Adrenal gland (tissue), 12 donors: ENCODE results near the gene PLRG1. TPM values are rescaled to one million over a fixed set of nuclear protein-coding genes. Genes with fewer than 3 reads are reported as not detected.

ENCODE experiments used
- DNase-seq, 7 donors: peaks; one replicate each; pipeline ENCODE4 v3.0.0-alpha.2; 2019 to 2020
- H3K27ac ChIP-seq, 5 donors: fragments of 200-600 bp; sonication (generic) in 4 of 5; 1 replicate in 3 of 5; 2 replicates in 2 of 5; pipeline versions ENCODE4 v1.5.1 to v1.8.0; 2016 to 2020; ENCODE audit warnings: mild to moderate bottlenecking in 1 of 5
- H3K27me3 ChIP-seq: fragments of 200-600 bp; 2 replicates; pipeline ENCODE4 v1.8.0; 2021
- H3K36me3 ChIP-seq, 2 donors: fragments of 200-600 bp; replicated peaks in 1 of 2; 1 replicate in 1 of 2; 2 replicates in 1 of 2; pipeline versions ENCODE4 v1.5.1 to v1.8.0; 2018 to 2022
- H3K4me1 ChIP-seq, 2 donors: fragments of 200-600 bp; replicated peaks in 1 of 2; 1 replicate in 1 of 2; 2 replicates in 1 of 2; pipeline versions ENCODE4 v1.5.1 to v1.8.0; 2018 to 2021
- H3K4me3 ChIP-seq, 4 donors: fragments of 200-600 bp; sonication (generic) in 3 of 4; one replicate each; pipeline ENCODE4 v1.5.1; 2016 to 2018
- H3K9me3 ChIP-seq, 3 donors: fragments of 200-600 bp; sonication (generic) in 1 of 3; replicated peaks in 1 of 3; 1 replicate in 2 of 3; 2 replicates in 1 of 3; pipeline versions ENCODE4 v1.5.1 to v1.8.0; 2016 to 2021
- CTCF ChIP-seq, 6 experiments: fragments of 450-650 bp in 4 of 6; fragments of 200-600 bp in 2 of 6; sonication (generic) in 1 of 6; IDR thresholded peaks; 1 replicate in 5 of 6; 2 replicates in 1 of 6; pipeline versions ENCODE4 v1.5.1 to v1.8.0; 2016 to 2021; ENCODE audit warnings: antibody characterized with exemption in 6 of 6, mild to moderate bottlenecking in 2 of 6, moderate library complexity in 1 of 6
- POLR2A ChIP-seq, 2 donors: fragments of 450-650 bp; IDR thresholded peaks; one replicate each; pipeline ENCODE4 v1.6.1; 2017; ENCODE audit warnings: antibody characterized with exemption in 2 of 2, mild to moderate bottlenecking in 2 of 2, moderate library complexity in 1 of 2
- WGBS, 4 donors: extraction: QIAGEN DNeasy Blood & Tissue Kit in 2 of 4; methylation state at CpG; one replicate each; pipeline versions ENCODE4 v1.1.5 to v1.1.7; 2013 to 2017; 5-methylcytosine and 5-hydroxymethylcytosine counted together
- intact Hi-C, 2 donors: fragments of 100-400 bp; cut with DNase I; formaldehyde crosslinking; loops; one replicate each; pipeline versions ENCODE4 v1.14.1 to v1.15.0; 2022 to 2023
- polyA plus RNA-seq, 3 donors: library from polyadenylated mRNA; stranded (reverse); fragments of 200-250 nt in 2 of 3; fragments of 350-450 nt in 1 of 3; fragmentation: Illumina TruSeq in 1 of 3; extraction: RNeasy Lipid Tissue Mini Kit (QIAGEN cat#74804) in 1 of 3; gene quantifications; one replicate each; pipeline ENCODE4 v1.2.3, GENCODE V29; 2013 to 2014
- total RNA-seq, 9 donors: library from RNA; depleted of rRNA in 4 of 9; stranded (reverse); fragments of >200 nt in 4 of 9; fragments of 120-200 nt in 1 of 9; fragmentation: NEBNext Ultra II Directional in 1 of 9; extraction: Animal tissue kit (Norgen Biotek cat#: 25700) in 1 of 9; gene quantifications; one replicate each; pipeline versions ENCODE4 v1.1.0 to v1.2.4, GENCODE V29; 2013 to 2023
- donor health status: healthy with polysubstance abuse.
- donor health status: Bipolar disorder and iron deficiency.
- donor health status: DM: yes; HTN: yes; CAD: no.
- donor health status: DM: no; HTN: no; CAD: no.
- donor health status: DM: no; HTN: no; CAD: no.
- donor health status: DM: yes; HTN: yes; CAD: no.

The PLRG1 gene
- total and polyA plus RNA-seq, 12 donors: 37.2 to 71.4 (median 54.3) TPM

GRCh38 chr4:154559494-154560418 is 9.6 kb upstream of the PLRG1 start:
- Histone ChIP-seq H3K9me3 (no peaks in the 10 kb centered on the region), H3K4me1 (no peaks in the 10 kb centered on the region), H3K27me3 (no peaks in the 10 kb centered on the region), H3K36me3 (no peaks in the 10 kb centered on the region), H3K27ac (no peak overlapping the region), H3K4me3 (no peak overlapping the region)
- DNase-seq: peak in 1 of 7 donors; percentile 10
- TF ChIP-seq CTCF (IDR thresholded peaks at IDR 0.05) (peak in 5 of 6 experiments; percentile 26 to 53 (median 44)), POLR2A (IDR thresholded peaks at IDR 0.05) (no peak)
- WGBS, 4 donors: 62 to 66% (median 64%) methylated on average over 9 of the region's 9 CpGs
- intact Hi-C loops: loop anchor here in 1 of 2 donors (5.0 kb wide), 1 partner anchor 63 kb away; no protein-coding TSS in a partner anchor

GRCh38 chr4:154559141-154559493 is 8.9 kb upstream of the PLRG1 start:
- WGBS, 4 donors: 61 to 100% (median 82%) methylated on average over 1 of the region's 1 CpG
- Histone ChIP-seq H3K9me3 (no peaks in the 10 kb centered on the region), H3K36me3 (no peaks in the 10 kb centered on the region), H3K27ac (no peak overlapping the region), H3K27me3 (no peaks in the 10 kb centered on the region), H3K4me3 (no peak overlapping the region), H3K4me1 (no peaks in the 10 kb centered on the region)
- intact Hi-C loops: loop anchor here in 1 of 2 donors (5.0 kb wide), 1 partner anchor 63 kb away; no protein-coding TSS in a partner anchor
- no peak for DNase-seq
- TF ChIP-seq CTCF (IDR thresholded peaks at IDR 0.05) (no peak), POLR2A (IDR thresholded peaks at IDR 0.05) (no peak)

DNA sequence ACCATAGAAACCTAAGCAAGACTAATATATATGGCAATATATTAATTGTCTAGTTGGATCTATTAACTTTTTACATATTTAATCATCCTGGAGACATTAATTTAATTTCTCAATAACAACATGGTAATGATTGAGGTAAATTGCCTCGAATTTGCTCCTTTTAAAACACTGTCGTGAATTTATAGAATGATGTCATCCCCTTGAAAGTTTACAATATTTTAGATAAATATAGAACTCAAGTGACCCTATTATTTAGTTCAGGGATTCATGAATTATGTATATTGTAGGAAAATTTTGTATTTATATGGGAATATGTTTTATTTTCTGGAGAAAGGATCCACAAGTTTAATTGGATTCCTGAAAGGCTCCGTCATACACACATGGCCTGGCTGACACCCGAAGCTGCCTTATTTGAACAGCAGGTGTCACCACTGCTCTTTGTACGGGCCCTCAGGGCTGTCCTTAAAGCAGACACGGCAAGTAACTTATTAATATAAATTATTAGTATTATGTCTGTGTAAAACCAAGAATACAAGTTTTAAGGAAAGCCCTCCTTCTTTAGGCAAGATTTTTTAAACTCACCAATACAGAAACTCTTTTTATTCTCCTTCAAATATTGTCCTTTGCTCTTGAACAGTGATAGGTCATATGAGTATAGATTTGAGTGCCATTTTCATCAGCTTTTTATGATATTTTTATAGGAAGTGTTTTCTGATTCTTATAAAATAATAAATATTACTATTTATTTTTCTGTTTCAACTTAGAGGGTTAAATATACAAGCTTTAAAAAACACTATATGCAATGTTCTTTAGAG is 1.9 kb upstream of the PLRG1 start:
- H3K36me3 ChIP-seq: peaks cover 0 to 7% of the 10 kb centered on the region in 2 donors
- DNase-seq: peak; percentile 67 to 92 (median 81)
- 12 to 23% (median 18%) methylated on average over 6 of the region's 6 CpGs for WGBS, 4 donors
- H3K4me3 ChIP-seq: no peak overlapping the region
- H3K9me3 ChIP-seq: no peaks in the 10 kb centered on the region
- H3K27ac ChIP-seq: no peak overlapping the region
- H3K4me1 ChIP-seq: peaks cover 6 to 18% of the 10 kb centered on the region in 2 donors
- no peak for TF ChIP-seq POLR2A (IDR thresholded peaks at IDR 0.05)
- TF ChIP-seq CTCF (IDR thresholded peaks at IDR 0.05): peak; percentile 47 to 83 (median 67)
- intact Hi-C loops: loop anchor here in 1 of 2 donors (5.0 kb wide), 1 partner anchor 70 kb away; no protein-coding TSS in a partner anchor
- H3K27me3 ChIP-seq: no peaks in the 10 kb centered on the region

- TF ChIP-seq CTCF (IDR thresholded peaks at IDR 0.05): no peak
- TF ChIP-seq POLR2A (IDR thresholded peaks at IDR 0.05): no peak
- Histone ChIP-seq H3K27ac (no peak overlapping the region), H3K4me3 (no peak overlapping the region), H3K4me1 (peaks cover 6 to 16% of the 10 kb centered on the region in 2 donors), H3K27me3 (no peaks in the 10 kb centered on the region), H3K9me3 (no peaks in the 10 kb centered on the region), H3K36me3 (peaks cover 0 to 70% of the 10 kb centered on the region in 2 donors)
- DNase-seq: no peak
- intact Hi-C loops: no loop called here
- WGBS, 4 donors: 89 to 92% (median 91%) methylated on average over 4 of the region's 4 CpGs
These were observed 4.5 kb downstream of the PLRG1 start for GRCh38 chr4:154545689-154546088.
